GM20000 (cell line): ENCODE results near the gene LILRB5.
"Not testable (repeated sequence)": the region's sequence is repeated elsewhere in the genome, so short reads cannot be mapped to it uniquely, and the experiment has no call there.

ENCODE experiments used
- DNase-seq: peaks from one replicate; pipeline ENCODE4 v3.0.0; 2012; ENCODE audit warnings: low spot score
- TF ChIP-seq, protein P1 (sequence below): IDR thresholded peaks from 2 replicates; pipeline ENCODE4 v1.5.1; 2012; ENCODE audit warnings: mild to moderate bottlenecking, control low read depth; ENCODE audit errors: extremely low read depth, missing control alignments

LILRB5 gene

DNA sequence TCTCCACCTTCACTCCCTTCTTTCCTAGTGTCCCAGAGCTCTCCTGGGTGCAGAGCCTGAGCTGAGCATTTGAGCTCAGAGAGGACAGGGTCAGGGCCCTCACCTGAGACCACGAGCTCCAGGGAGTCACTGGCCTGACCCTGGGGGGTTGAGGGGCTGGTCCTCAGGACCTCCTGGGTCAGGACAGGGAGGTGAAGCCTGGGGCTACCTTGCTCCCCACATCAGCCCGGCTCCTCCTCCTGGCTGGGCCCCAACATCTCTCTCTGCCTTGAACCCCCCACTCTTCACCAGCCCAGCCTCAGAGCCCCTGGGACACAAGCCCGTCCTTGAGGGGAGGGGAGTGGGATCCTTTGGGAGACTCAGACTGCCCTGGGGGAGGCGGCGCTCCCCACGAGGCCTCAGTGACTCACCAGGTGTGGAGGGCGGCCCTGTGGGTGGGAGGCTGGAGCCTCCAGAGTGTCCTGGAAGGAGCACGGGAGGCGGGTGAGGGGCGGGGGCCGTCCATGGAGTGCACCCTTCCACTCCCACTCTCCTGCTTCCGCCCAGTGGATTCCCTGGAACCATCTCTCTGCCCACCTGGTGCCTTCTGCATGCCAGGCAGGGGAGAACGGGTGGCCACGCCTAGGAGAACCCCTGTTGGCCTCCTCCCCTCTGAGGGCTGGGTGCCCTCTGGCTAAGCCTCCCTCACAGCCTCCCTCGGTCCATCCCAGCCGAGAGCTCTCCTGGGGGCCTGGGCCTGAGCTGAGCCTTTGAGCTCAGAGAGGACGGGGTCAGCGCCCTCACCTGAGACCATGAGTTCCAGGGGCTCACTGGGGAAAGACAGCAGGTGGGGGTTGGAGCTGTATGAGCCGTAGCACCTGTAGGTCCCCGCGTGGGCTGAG, 17.3 kb downstream of the LILRB5 start:
- DNase-seq: not testable (repeated sequence)

DNA sequence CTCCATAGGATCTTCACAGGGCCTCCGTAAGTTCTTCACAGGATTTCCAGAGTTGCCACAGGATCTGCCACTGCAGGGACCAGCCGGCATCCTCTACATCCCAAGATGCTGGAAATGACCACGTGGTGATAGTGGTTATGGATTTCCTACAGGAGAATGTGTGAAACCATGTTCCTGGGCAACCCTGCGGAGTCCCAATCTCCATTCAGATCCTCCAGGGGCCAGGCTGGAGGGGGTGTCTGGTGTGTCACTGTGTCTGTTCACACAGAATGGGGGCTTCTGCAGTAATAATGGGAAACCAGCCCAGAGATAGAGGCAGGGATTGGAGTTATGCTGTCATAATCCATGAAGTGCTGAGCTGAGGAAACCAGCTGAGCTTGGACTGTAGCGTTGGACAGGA, 23.1 kb downstream of the LILRB5 start:
- TF ChIP-seq, protein P1, sequence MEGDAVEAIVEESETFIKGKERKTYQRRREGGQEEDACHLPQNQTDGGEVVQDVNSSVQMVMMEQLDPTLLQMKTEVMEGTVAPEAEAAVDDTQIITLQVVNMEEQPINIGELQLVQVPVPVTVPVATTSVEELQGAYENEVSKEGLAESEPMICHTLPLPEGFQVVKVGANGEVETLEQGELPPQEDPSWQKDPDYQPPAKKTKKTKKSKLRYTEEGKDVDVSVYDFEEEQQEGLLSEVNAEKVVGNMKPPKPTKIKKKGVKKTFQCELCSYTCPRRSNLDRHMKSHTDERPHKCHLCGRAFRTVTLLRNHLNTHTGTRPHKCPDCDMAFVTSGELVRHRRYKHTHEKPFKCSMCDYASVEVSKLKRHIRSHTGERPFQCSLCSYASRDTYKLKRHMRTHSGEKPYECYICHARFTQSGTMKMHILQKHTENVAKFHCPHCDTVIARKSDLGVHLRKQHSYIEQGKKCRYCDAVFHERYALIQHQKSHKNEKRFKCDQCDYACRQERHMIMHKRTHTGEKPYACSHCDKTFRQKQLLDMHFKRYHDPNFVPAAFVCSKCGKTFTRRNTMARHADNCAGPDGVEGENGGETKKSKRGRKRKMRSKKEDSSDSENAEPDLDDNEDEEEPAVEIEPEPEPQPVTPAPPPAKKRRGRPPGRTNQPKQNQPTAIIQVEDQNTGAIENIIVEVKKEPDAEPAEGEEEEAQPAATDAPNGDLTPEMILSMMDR: no peak
- DNase-seq: no peak

DNA sequence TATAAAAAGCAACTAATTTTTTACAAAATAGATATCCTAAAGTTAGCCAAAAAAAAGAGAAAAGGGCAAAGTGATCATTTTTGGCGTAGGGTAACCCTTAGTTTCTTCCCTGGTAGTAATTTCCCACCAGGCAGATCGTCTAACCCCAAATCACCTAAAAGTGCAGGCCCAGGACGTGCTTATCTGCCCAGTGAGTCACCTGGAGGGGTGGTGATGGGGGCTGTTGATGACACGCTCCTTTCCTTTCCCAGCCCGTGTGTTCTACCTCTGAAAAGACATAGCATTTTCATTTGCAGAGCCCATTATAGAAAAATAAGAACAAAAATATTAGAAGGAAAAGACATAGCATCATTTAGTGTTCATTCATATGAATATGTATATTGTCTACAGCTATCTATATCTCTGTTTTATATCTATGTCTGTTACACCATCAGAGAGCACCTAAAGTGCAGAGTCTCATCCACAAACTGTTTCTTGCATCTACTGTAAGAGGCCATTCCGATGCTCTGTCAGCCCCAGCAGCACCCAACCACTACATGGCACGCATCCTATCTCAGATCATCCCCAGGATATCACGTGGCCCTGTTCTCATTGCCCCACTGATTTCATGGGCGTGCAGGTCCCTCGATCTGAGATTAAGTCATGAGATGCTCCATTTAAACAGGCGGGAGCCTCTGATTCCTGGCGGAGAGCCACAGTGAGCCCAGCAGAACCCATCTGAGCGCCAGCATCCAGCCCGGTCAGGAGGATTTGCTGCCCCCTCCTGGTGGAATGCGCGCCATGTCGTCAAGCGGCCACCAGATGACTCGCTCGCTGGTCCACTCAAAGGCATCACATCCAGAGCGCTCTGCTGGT, 25.8 kb downstream of the LILRB5 start:
- peak; percentile 81 for DNase-seq
- TF ChIP-seq, protein P1: peak; percentile 81

DNA sequence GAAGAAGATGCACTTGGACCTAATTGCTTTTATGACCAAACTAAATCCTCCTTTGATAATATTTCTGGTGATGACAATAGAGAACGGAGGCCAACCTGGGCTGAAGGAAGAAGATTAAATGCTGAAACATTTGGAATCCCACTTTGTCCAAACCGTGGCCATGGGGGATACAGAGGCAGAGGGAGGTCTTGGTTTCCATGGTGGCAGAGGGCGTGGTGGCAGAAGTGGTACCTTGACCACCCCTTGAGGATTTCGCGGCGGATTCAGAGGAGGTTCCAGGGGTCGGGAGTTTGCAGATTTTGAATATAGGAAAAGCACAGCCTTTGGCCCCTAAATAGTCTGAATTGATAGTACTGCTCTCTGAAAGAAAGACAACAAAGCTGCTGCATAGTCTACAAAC, 27.0 kb downstream of the LILRB5 start:
- DNase-seq: no peak
- TF ChIP-seq, protein P1: no peak

DNA sequence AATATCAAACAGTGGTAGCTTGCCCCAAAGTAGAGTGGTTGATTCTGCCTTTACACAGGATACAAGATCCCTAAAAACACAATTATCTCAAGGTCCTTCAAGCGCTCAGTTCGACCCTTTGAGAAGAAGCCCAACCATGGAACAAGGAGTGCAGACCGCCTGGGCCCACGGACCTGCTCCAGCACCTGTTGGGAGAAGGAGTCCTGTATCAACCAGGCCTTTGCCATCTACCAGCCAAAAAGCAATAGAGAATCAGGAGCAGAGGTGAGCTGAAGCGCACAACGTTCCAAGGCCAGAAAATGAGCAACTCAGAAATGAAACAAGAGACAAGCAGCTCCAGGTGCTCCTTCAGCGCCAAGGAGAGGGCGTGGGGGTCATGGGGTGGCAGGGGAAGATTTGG, 27.9 kb downstream of the LILRB5 start:
- no peak for DNase-seq
- TF ChIP-seq, protein P1: no peak

DNA sequence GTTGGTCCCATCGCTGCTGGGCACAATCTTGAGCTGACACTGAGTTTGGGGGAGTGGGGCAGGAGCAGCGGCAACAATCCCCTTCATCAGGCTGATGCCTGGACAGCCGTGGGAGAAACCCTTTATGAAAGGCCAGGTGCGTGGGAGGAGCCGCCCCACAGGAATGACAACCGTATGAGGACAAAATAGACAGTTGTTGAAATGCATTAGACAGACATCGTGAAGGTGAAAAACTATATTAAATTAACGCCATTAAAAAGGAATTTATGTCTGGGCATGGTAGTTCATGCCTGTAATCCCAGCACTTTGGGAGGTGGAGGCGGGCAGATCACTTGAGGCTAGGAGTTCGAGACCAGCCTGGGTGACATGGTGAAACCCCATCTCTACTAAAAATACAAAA, 32.5 kb downstream of the LILRB5 start:
- not testable (repeated sequence) for DNase-seq

DNA sequence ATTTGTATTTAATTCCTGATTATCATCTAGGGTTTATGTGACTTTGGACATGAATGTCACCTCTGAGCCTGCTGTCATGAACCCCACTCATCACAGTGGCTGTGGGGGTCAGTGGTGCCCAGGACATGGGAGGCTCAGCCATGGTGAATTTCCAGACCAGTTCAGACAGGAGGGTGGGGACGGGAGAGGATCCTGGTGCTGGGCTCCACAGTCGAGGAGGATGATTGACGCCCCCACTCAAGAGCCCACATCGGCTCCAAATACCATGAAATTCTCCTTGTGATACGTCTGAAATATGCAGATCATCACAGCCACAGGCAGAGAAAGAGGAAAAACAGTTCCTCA, 33.2 kb downstream of the LILRB5 start:
- DNase-seq: not testable (repeated sequence)

DNA sequence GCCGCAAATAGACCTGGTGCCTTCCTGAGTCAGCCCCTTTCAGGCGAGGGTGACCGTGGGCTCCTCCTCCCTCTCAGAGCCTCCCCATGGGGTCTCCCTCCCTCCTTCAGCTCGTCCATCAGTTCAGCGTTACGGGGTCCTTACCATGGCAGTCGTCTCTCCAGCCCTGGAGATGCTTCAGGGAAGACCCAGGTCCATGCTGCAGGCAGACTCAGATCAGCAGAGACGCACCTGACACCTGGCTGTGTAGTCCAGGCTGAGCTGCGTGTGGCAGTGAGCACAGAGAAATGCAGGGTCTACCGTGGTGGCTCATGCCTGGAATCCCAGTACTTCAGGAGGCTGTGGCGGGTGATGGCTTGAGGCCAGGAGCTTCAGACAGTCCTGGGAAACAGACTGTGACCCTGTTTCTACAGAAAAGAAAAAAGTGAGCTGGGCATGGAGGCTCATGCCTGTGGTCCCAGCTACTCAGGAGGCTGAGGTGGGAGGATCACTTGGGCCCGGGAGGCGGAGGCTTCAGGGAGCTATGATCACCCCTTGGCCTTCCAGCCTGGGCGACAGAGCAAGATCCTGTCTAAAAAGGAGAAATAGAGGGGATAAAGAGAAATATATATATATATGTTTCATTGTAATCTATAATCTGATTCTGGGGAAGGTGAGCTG, 33.7 kb downstream of the LILRB5 start:
- not testable (repeated sequence) for DNase-seq

DNA sequence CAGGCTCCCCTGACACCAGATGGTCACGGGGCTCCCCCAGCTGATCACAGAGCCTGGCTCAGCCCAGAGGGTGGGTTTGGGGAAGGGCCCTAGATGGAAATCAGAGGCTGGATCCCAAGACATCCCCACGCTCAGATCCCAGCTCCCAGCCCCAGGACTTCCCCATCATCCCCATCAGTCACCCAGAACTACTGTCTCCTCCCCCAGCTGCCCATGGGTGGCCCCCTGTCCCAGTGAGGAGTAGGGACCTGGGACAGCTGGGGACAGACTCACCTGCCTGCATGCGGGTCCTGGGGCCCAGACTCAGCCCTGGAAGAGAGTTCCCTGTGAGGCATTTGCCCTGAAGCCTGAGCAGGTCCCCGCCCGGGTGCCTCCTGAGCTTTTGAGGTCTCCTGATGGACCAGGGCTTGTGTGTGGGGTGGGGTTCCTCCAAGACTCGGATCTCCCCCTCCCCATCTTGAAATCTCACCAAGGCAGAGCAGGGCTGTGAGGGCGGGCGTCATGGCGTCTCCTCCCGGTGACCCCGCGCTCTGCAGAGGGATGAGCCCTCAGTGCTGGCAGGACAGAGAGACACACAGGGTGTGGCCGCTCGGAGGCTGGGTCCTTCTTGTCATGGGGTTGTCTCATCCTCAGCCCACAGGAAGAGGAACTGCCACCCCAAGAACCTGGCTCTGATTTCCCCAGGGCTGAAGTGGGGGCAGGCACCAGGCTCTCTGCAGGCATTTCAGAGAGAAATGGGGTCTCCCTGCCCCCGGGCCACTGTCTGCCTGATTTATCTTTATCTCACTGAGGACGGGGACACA, 34.4 kb downstream of the LILRB5 start, which contains the start of gene LILRB3:
LILRB3 (minus strand) TSS at position 534 of the 803 bp plus-strand sequence; CDS start at position 503, 31 bp downstream.
- DNase-seq: not testable (repeated sequence)

DNA sequence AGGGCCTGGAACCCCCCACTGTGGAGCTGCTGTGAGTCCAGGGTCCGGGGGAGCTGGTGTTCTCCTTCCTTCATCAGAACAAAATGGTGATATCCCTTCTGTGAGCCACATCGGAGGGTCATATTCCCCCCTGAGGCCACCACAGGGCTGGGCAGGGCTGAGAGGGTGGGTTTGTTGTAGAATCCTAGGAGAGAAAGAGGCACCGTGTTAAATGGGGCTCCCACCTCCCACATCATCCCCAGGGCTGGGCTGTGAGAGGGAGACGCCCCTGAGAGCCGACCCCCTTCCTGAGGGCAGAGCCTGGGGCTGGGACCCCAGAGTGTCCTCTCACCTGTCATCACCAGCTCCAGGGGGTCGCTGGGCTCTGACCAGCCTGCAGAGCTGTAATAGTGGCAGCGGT, 35.1 kb downstream of the LILRB5 start:
- not testable (repeated sequence) for DNase-seq

DNA sequence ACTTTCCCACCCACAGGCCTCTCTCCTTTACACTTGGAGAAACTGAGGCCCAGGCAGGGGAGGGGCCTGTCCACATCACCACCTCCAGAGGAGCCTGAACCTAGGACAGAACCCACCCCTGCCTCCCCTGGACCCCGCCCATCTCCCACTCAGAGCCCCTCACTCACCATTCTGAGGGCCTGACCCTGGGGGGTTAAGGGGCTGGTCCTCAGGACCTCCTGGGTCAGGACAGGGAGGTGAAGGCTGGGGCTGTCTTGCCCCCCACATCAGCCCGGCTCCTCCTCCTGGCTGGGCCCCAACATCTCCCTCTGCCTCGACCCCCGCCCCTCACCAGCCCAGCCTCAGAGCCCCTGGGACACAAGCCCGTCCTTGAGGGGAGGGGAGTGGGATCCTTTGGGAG, 37.4 kb downstream of the LILRB5 start:
- not testable (repeated sequence) for DNase-seq
